Bronchial epithelial cell (primary cell): ENCODE measurements around the gene N4BP2. TPM values are rescaled to one million over a fixed set of nuclear protein-coding genes. Genes with fewer than 3 reads are reported as not detected.

Experiments
- DNase-seq: peaks from one replicate; pipeline ENCODE4 v3.0.0-alpha.2; 2010; ENCODE audit warnings: low read depth
- FAIRE-seq: peaks from 2 replicates; lab custom pipeline; 2011; peaks lifted over from hg19 to GRCh38; lab: Jason Lieb, UNC
- H3K27me3 ChIP-seq: 2 replicates; pipeline ENCODE4 v1.5.1; 2011; ENCODE audit warnings: low read length; ENCODE audit not compliant: control insufficient read depth, insufficient read depth
- H3K36me3 ChIP-seq: 2 replicates; pipeline ENCODE4 v1.5.1; 2011; ENCODE audit warnings: low read length; ENCODE audit not compliant: control insufficient read depth, insufficient read depth
- H3K4me3 ChIP-seq: 2 replicates; pipeline ENCODE4 v1.5.1; 2011; ENCODE audit warnings: mild to moderate bottlenecking, low read depth, low read length, control low read depth
- CTCF ChIP-seq: IDR thresholded peaks from 2 replicates; pipeline ENCODE4 v1.5.1; 2011; ENCODE audit warnings: mild to moderate bottlenecking, moderate library complexity, low read length, control low read depth, inconsistent platforms; ENCODE audit not compliant: insufficient read depth, severe bottlenecking
- total RNA-seq: library from RNA; depleted of rRNA; stranded (reverse); fragments of >200 nt; gene quantifications from 2 replicates; pipeline ENCODE4 v1.2.1, GENCODE V29; 2014

Gene N4BP2
- total RNA-seq, 1 donor from 2014 or later: 9.0 TPM

GRCh38 chr4:40121515-40121914, 64.9 kb downstream of the N4BP2 start:
- DNase-seq: peak; percentile 96
- no peak overlapping the region for H3K4me3 ChIP-seq
- H3K36me3 ChIP-seq: no peaks in the 10 kb centered on the region
- no peak for FAIRE-seq
- no peaks in the 10 kb centered on the region for H3K27me3 ChIP-seq
- no peak for TF ChIP-seq CTCF

- TF ChIP-seq CTCF: no peak
- Histone ChIP-seq H3K27me3 (no peaks in the 10 kb centered on the region), H3K4me3 (no peak overlapping the region), H3K36me3 (no peaks in the 10 kb centered on the region)
- no peak for DNase-seq
- FAIRE-seq: no peak
Measured at GRCh38 chr4:40122941-40123340, 66.3 kb downstream of the N4BP2 start.

DNA sequence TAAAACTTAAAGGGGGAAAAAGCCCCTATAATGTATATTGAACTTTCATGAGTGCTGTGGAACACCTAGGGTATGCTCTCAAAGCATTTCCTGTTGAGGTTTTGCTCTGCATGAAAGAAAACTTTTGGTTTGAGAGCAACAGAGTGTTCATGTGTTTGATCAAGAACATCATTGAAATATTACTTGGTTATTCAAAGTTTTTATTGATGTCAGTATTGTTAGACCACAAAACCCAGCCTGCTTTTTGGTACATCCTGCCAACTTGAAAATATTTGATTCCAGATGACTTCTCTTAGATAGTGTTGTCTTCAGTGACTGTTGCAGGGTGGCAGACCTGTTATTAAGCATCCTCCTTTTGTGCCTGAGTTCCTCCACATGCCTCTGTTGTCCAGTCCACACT, 68.0 kb downstream of the N4BP2 start:
- no peaks in the 10 kb centered on the region for H3K27me3 ChIP-seq
- H3K36me3 ChIP-seq: no peaks in the 10 kb centered on the region
- H3K4me3 ChIP-seq: no peak overlapping the region
- no peak for FAIRE-seq
- DNase-seq: no peak
- no peak for TF ChIP-seq CTCF

GRCh38 chr4:40130401-40131036, 73.9 kb downstream of the N4BP2 start:
- no peak for FAIRE-seq
- H3K4me3 ChIP-seq: no peak overlapping the region

GRCh38 chr4:40132816-40133215, 76.2 kb downstream of the N4BP2 start:
- TF ChIP-seq CTCF: no peak
- no peaks in the 10 kb centered on the region for H3K36me3 ChIP-seq
- H3K27me3 ChIP-seq: no peaks in the 10 kb centered on the region
- DNase-seq: no peak
- no peak overlapping the region for H3K4me3 ChIP-seq
- FAIRE-seq: no peak

More at GRCh38 chr4:40130401-40131036, 73.9 kb downstream of the N4BP2 start:
- DNase-seq: no peak
- no peaks in the 10 kb centered on the region for H3K36me3 ChIP-seq
- H3K27me3 ChIP-seq: no peaks in the 10 kb centered on the region
- TF ChIP-seq CTCF: no peak
